Keratinocyte (primary cell): ENCODE measurements around the gene TRAPPC10.

Experiments used
- EZH2 ChIP-seq: IDR thresholded peaks from one replicate; pipeline ENCODE4 v1.6.1; 2012; ENCODE audit warnings: inconsistent platforms, mild to moderate bottlenecking, low read length, moderate library complexity
- TF ChIP-seq, protein P1 (sequence below), 3 experiments: IDR thresholded peaks in 1 of 3; conservative IDR thresholded peaks in 1 of 3; optimal IDR thresholded peaks in 1 of 3; 2 replicates in 2 of 3; 3 replicates in 1 of 3; pipeline versions ENCODE3 to v1.5.1; 2011; ENCODE audit warnings: low read length in 3 of 3, mild to moderate bottlenecking in 3 of 3, moderate library complexity in 2 of 3, control low read depth in 1 of 3, inconsistent platforms in 1 of 3; ENCODE audit not compliant: insufficient read depth in 2 of 3; ENCODE audit errors: extremely low read depth in 1 of 3

DNA sequence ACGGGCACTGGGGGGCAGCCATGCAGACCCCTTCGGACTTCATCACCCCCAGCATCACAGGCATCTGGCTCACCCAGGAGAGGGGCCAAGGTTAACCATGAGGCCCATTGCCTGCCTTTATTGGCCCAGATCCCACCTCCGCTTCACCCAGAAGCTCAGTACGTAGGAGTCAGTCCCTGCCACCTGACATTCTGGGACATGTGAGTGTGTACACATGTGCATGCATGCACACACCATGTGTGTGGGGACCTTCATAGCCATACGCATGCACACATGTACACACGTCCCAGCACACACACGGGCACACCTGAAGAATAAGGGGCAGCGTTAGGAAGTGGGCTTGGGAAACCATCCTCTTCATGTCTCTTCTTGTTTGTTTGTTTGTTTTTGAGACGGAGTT lies 24.1 kb upstream of the TRAPPC10 start:
- TF ChIP-seq, protein P1, sequence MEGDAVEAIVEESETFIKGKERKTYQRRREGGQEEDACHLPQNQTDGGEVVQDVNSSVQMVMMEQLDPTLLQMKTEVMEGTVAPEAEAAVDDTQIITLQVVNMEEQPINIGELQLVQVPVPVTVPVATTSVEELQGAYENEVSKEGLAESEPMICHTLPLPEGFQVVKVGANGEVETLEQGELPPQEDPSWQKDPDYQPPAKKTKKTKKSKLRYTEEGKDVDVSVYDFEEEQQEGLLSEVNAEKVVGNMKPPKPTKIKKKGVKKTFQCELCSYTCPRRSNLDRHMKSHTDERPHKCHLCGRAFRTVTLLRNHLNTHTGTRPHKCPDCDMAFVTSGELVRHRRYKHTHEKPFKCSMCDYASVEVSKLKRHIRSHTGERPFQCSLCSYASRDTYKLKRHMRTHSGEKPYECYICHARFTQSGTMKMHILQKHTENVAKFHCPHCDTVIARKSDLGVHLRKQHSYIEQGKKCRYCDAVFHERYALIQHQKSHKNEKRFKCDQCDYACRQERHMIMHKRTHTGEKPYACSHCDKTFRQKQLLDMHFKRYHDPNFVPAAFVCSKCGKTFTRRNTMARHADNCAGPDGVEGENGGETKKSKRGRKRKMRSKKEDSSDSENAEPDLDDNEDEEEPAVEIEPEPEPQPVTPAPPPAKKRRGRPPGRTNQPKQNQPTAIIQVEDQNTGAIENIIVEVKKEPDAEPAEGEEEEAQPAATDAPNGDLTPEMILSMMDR (optimal IDR thresholded peaks at IDR 0.05 in 1 of 3, IDR thresholded peaks at IDR 0.05 in 1 of 3, conservative IDR thresholded peaks at IDR 0.05 in 1 of 3; ENCODE audit: extremely low read depth in 1 of 3, insufficient read depth in 2 of 3, low read length in 3 of 3), result no peak
- TF ChIP-seq EZH2, result no peak
